Measurements from ENCODE around the gene LMBR1. TPM values are rescaled to one million over a fixed set of nuclear protein-coding genes. Genes with fewer than 3 reads are reported as not detected.

Gene LMBR1
- total and polyA plus RNA-seq, 2 donors (not counting 3 experiments of a cell fraction or from before 2014, with no cell fraction given): 14.0 to 72.9 TPM

DNA sequence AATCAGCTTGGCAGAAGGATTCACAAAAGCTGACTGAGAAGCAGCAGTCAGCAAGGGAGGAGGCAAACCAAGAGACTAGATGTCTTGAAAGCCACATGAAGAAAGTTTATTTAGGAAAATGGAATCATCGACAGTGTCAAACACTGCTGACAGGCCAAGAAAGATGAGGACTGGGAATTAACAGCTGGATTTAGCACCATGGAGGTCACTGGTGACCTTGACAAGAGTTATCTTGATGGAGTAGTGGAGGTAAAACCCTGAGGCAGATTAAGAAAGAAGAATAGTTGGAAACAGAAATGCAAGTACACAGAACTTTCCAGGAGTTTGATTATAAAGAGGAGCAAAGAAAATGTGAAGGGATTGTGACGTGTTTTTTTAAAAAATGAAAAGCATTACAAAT is 51.5 kb downstream of the LMBR1 start:
- H3K79me2 ChIP-seq (ENCODE audit: control insufficient read depth, insufficient read depth, low read length): peaks cover 8% of the 10 kb centered on the region
- H3K4me2 ChIP-seq (ENCODE audit: insufficient read depth, low read length): no peak overlapping the region
- no peak overlapping the region for H3K9ac ChIP-seq (replicated peaks; ENCODE audit: extremely low read depth, insufficient read depth, low read length)
- no peaks in the 10 kb centered on the region for H3K36me3 ChIP-seq (ENCODE audit: control insufficient read depth in 2 of 2, extremely low read depth in 1 of 2, insufficient read depth in 2 of 2, low read length in 2 of 2)
- ChIA-PET POLR2A (no interaction called here), CTCF (no interaction called here)
- BruUV-seq (replicated peaks): no TSS peak
- no peak overlapping the region for H2AFZ ChIP-seq (ENCODE audit: low read depth, low read length)
- DNase-seq (ENCODE audit: low read depth, low spot score) (no peak), FAIRE-seq (no peak)
- dilution Hi-C loops (cut with MboI; ENCODE audit: extremely low pct_ligation_motif_present, low sequenced_read_pairs): no loop called here
- intact Hi-C loops (cut with micrococcal nuclease): loop anchor here (5.0 kb wide), 1 partner anchor 51 kb away; the partner anchor contains the start of gene LMBR1
- no peaks in the 10 kb centered on the region for H3K4me1 ChIP-seq (ENCODE audit: control insufficient read depth, extremely low read depth, insufficient read depth, low read length)
- no peak for TF ChIP-seq FOS (IDR thresholded peaks at IDR 0.05; ENCODE audit: borderline replicate concordance, insufficient read depth, low read length)
- TF ChIP-seq GATA2 (IDR thresholded peaks at IDR 0.05; ENCODE audit: insufficient read depth, insufficient read length, low read depth, low read length): no peak
- TF ChIP-seq EZH2 (IDR thresholded peaks at IDR 0.05; ENCODE audit: borderline replicate concordance, low read depth, low read length, severe bottlenecking): no peak
- TF ChIP-seq MYC (IDR thresholded peaks at IDR 0.05; ENCODE audit: low read depth, low read length): no peak
- TF ChIP-seq POLR2A (IDR thresholded peaks at IDR 0.05; ENCODE audit: low read depth, low read length): no peak
- no peak for TF ChIP-seq JUN (IDR thresholded peaks at IDR 0.05; ENCODE audit: borderline replicate concordance, insufficient read depth, insufficient read length, low read depth)
- TF ChIP-seq, protein P1, sequence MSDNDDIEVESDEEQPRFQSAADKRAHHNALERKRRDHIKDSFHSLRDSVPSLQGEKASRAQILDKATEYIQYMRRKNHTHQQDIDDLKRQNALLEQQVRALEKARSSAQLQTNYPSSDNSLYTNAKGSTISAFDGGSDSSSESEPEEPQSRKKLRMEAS (IDR thresholded peaks at IDR 0.05; ENCODE audit: insufficient read depth, insufficient read length): no peak
- TF ChIP-seq, protein P2, sequence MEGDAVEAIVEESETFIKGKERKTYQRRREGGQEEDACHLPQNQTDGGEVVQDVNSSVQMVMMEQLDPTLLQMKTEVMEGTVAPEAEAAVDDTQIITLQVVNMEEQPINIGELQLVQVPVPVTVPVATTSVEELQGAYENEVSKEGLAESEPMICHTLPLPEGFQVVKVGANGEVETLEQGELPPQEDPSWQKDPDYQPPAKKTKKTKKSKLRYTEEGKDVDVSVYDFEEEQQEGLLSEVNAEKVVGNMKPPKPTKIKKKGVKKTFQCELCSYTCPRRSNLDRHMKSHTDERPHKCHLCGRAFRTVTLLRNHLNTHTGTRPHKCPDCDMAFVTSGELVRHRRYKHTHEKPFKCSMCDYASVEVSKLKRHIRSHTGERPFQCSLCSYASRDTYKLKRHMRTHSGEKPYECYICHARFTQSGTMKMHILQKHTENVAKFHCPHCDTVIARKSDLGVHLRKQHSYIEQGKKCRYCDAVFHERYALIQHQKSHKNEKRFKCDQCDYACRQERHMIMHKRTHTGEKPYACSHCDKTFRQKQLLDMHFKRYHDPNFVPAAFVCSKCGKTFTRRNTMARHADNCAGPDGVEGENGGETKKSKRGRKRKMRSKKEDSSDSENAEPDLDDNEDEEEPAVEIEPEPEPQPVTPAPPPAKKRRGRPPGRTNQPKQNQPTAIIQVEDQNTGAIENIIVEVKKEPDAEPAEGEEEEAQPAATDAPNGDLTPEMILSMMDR (IDR thresholded peaks at IDR 0.05; ENCODE audit: extremely low read depth in 1 of 2, insufficient read depth in 1 of 2, low read depth in 1 of 2, low read length in 2 of 2): no peak
- TF ChIP-seq POLR2AphosphoS5 (IDR thresholded peaks at IDR 0.05; ENCODE audit: insufficient read depth, low read depth, low read length): no peak
- H4K20me1 ChIP-seq (replicated peaks; ENCODE audit: control insufficient read depth, extremely low read depth, insufficient read depth, low read length): no peaks in the 10 kb centered on the region
- H3K27ac ChIP-seq (ENCODE audit: insufficient read depth, low read depth, low read length): no peak overlapping the region
- H3K9me1 ChIP-seq (replicated peaks; ENCODE audit: control insufficient read depth, extremely low read depth, insufficient read depth, low read length): no peaks in the 10 kb centered on the region
- no peaks in the 10 kb centered on the region for H3K9me3 ChIP-seq (replicated peaks; ENCODE audit: control insufficient read depth, insufficient read depth, low read length)
- H3K27me3 ChIP-seq (ENCODE audit: control insufficient read depth in 2 of 2, insufficient read depth in 2 of 2, low read length in 2 of 2): no peaks in the 10 kb centered on the region
- H3K4me3 ChIP-seq (replicated peaks in 1 of 3; ENCODE audit: insufficient read depth in 1 of 3, low read depth in 1 of 3, low read length in 3 of 3): no peak overlapping the region

Data from endothelial cell of umbilical vein (primary cell).